GM12878 (cell line): ENCODE results near the gene PPP1R11. TPM values are rescaled to one million over a fixed set of nuclear protein-coding genes. Genes with fewer than 3 reads are reported as not detected.
A peak's percentile ranks its signal among the peaks of the same experiment; 100 is the strongest.

ENCODE experiments used
- CHD1 ChIP-seq: IDR thresholded peaks from 2 replicates; pipeline ENCODE4 v1.6.1; 2012; ENCODE audit warnings: low read depth, low read length, improper control_type of control experiment
- CHD2 ChIP-seq: IDR thresholded peaks from 2 replicates; pipeline ENCODE4 v1.6.1; 2011; ENCODE audit warnings: low read depth, low read length, improper control_type of control experiment, borderline replicate concordance
- CREM ChIP-seq: IDR thresholded peaks from 2 replicates; pipeline ENCODE4 v1.6.1; 2014; ENCODE audit warnings: antibody characterized with exemption, low read depth
- CUX1 ChIP-seq: IDR thresholded peaks from 2 replicates; pipeline ENCODE4 v1.6.1; 2012; ENCODE audit warnings: improper control_type of control experiment, low read depth, low read length; ENCODE audit not compliant: insufficient replicate concordance
- ESRRA ChIP-seq: IDR thresholded peaks from 2 replicates; pipeline ENCODE4 v1.6.1; 2012; ENCODE audit warnings: mild to moderate bottlenecking, low read length, improper control_type of control experiment
- FOXK2 ChIP-seq: fragments of 450-650 bp; IDR thresholded peaks from 2 replicates; pipeline ENCODE4 v1.6.1; 2017; ENCODE audit warnings: mild to moderate bottlenecking, moderate library complexity
- GATAD2B ChIP-seq: fragments of 450-650 bp; conservative IDR thresholded peaks from 2 replicates; pipeline ENCODE4 v1.6.1; 2017; ENCODE audit warnings: low read depth, mild to moderate bottlenecking, moderate library complexity
- LARP7 ChIP-seq: fragments of 450-650 bp; IDR thresholded peaks from 2 replicates; pipeline ENCODE4 v1.6.1; 2017; ENCODE audit warnings: mild to moderate bottlenecking
- MTA2 ChIP-seq: fragments of 450-650 bp; IDR thresholded peaks from 2 replicates; pipeline ENCODE4 v1.6.1; 2016; ENCODE audit warnings: low read depth, mild to moderate bottlenecking, moderate library complexity
- NFIC ChIP-seq: IDR thresholded peaks from 2 replicates; pipeline ENCODE4 v1.6.1; 2012; ENCODE audit warnings: low read depth, mild to moderate bottlenecking, inconsistent platforms, low read length, moderate library complexity
- RAD51 ChIP-seq: fragments of 450-650 bp; IDR thresholded peaks from 2 replicates; pipeline ENCODE4 v1.6.1; 2016; ENCODE audit warnings: moderate library complexity, mild to moderate bottlenecking, inconsistent platforms
- RB1 ChIP-seq: fragments of 450-650 bp; formaldehyde crosslinking; IDR thresholded peaks from 2 replicates; pipeline ENCODE4 v1.6.1; 2017; ENCODE audit warnings: mild to moderate bottlenecking, borderline replicate concordance
- RUNX3 ChIP-seq: IDR thresholded peaks from 2 replicates; pipeline ENCODE4 v1.6.1; 2012; ENCODE audit warnings: low read length, inconsistent platforms
- SIX5 ChIP-seq: IDR thresholded peaks from 2 replicates; pipeline ENCODE4 v1.6.1; 2011; ENCODE audit warnings: mild to moderate bottlenecking, low read depth, low read length, moderate library complexity; ENCODE audit not compliant: severe bottlenecking
- SKIL ChIP-seq: fragments of 450-650 bp; IDR thresholded peaks from 2 replicates; pipeline ENCODE4 v1.6.1; 2017; ENCODE audit warnings: mild to moderate bottlenecking, low read depth, inconsistent platforms; ENCODE audit not compliant: poor library complexity, severe bottlenecking
- SMAD1 ChIP-seq: fragments of 450-650 bp; IDR thresholded peaks from 2 replicates; pipeline ENCODE4 v1.6.1; 2018; ENCODE audit warnings: mild to moderate bottlenecking, low read depth; ENCODE audit not compliant: partially characterized antibody
- SUZ12 ChIP-seq: fragments of 200-600 bp; sonication (generic); IDR thresholded peaks from one replicate; pipeline ENCODE4 v1.6.1; 2018; ENCODE audit warnings: antibody characterized with exemption, mild to moderate bottlenecking; ENCODE audit not compliant: unreplicated experiment
- TARDBP ChIP-seq: IDR thresholded peaks from 2 replicates; pipeline ENCODE4 v1.6.1; 2016; ENCODE audit warnings: borderline replicate concordance
- TCF12 ChIP-seq: IDR thresholded peaks from 2 replicates; pipeline ENCODE4 v1.6.1; 2011; ENCODE audit warnings: low read depth, mild to moderate bottlenecking, low read length
- TCF7 ChIP-seq: IDR thresholded peaks from 2 replicates; pipeline ENCODE4 v1.6.1; 2014; ENCODE audit warnings: antibody characterized with exemption, borderline replicate concordance
- polyA plus RNA-seq, 11 experiments: library from polyadenylated mRNA; depleted of rRNA in 4 of 11; unstranded in 6 of 11; stranded (reverse) in 5 of 11; fragments of >200 nt; fragmentation: Nextera tagmentation in 4 of 11; fragmentation: Illumina TruSeq in 1 of 11; extraction: Ambion mirVana in 4 of 11; extraction: Trizol in 1 of 11; gene quantifications; 1 replicate in 1 of 11; 2 replicates in 10 of 11; pipeline versions ENCODE4 v1.2.1 to v1.2.3, GENCODE V29; 2011 to 2016; ENCODE audit warnings: inconsistent platforms in 2 of 11, missing spikeins in 2 of 11, low read depth in 1 of 11
- total RNA-seq, 4 experiments: library from RNA; depleted of rRNA in 3 of 4; stranded (reverse); fragments of >200 nt in 3 of 4; fragmentation: Illumina TruSeq in 1 of 4; extraction: Trizol in 1 of 4; gene quantifications; 2 replicates each; pipeline versions ENCODE4 v1.2.1 to v1.2.3, GENCODE V29; 2013 to 2021
- TF ChIP-seq, protein P1 (sequence below): fragments of 150-350 bp; IDR thresholded peaks from 2 replicates; pipeline ENCODE4 v1.6.1; 2014; ENCODE audit warnings: mild to moderate bottlenecking, low read depth, low read length
- TF ChIP-seq, protein P2 (sequence below): fragments of 450-650 bp; IDR thresholded peaks from 2 replicates; pipeline ENCODE4 v1.6.1; 2016; ENCODE audit warnings: mild to moderate bottlenecking

The PPP1R11 gene
- total and polyA plus RNA-seq, 10 of the 15 experiments (the other 5 are each of a cell fraction or from before 2014, with no cell fraction given) = 12.6 to 56.1 (median 33.5) TPM

DNA sequence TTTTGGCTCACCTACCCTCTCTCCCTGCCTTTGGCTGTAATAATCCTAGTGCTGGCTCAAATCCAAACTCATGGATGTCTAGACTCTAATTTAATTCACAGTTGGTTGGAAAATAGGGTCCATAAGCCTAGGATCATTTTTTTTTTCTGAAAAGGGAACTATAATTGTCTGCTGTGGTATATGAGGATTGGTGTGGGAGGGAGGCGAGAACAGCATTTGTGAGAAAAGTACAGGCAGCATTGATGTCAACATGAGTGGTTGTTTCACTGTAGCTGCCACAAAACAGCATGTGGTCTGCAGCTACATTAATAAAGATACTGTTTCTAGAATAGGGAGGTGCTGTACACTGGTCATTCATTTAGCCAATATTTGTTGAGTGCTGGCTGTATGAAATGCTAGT lies 24.5 kb upstream of the PPP1R11 start (continued):
- TF ChIP-seq SMAD1 (no peak), CHD2 (no peak), NFIC (peak; percentile 8; the same call in 1 of the 2 replicates), LARP7 (no peak), CUX1 (no peak), RB1 (no peak), SUZ12 (no peak), SIX5 (no peak), FOXK2 (peak; percentile 75; the same call in 1 of the 2 replicates), MTA2 (peak; percentile 76; the same call in 1 of the 2 replicates), CREM (no peak), TARDBP (no peak), ESRRA (no peak), RUNX3 (peak; percentile 76), TCF12 (0 out of 2 replicates have a peak, but pooled peaks have one; percentile 14), SKIL (no peak), GATAD2B (no peak), TCF7 (no peak), RAD51 (peak; percentile 48; the same call in 1 of the 2 replicates), CHD1 (no peak)
- TF ChIP-seq, protein P1, sequence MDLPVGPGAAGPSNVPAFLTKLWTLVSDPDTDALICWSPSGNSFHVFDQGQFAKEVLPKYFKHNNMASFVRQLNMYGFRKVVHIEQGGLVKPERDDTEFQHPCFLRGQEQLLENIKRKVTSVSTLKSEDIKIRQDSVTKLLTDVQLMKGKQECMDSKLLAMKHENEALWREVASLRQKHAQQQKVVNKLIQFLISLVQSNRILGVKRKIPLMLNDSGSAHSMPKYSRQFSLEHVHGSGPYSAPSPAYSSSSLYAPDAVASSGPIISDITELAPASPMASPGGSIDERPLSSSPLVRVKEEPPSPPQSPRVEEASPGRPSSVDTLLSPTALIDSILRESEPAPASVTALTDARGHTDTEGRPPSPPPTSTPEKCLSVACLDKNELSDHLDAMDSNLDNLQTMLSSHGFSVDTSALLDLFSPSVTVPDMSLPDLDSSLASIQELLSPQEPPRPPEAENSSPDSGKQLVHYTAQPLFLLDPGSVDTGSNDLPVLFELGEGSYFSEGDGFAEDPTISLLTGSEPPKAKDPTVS = no peak
- TF ChIP-seq, protein P2, sequence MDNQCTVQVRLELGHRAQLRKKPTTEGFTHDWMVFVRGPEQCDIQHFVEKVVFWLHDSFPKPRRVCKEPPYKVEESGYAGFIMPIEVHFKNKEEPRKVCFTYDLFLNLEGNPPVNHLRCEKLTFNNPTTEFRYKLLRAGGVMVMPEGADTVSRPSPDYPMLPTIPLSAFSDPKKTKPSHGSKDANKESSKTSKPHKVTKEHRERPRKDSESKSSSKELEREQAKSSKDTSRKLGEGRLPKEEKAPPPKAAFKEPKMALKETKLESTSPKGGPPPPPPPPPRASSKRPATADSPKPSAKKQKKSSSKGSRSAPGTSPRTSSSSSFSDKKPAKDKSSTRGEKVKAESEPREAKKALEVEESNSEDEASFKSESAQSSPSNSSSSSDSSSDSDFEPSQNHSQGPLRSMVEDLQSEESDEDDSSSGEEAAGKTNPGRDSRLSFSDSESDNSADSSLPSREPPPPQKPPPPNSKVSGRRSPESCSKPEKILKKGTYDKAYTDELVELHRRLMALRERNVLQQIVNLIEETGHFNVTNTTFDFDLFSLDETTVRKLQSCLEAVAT = 0 out of 2 replicates have a peak, but pooled peaks have one; percentile 30
